Measurements from ENCODE around the gene ACTR6.
A peak's percentile ranks its signal among the peaks of the same experiment; 100 is the strongest.

DNA sequence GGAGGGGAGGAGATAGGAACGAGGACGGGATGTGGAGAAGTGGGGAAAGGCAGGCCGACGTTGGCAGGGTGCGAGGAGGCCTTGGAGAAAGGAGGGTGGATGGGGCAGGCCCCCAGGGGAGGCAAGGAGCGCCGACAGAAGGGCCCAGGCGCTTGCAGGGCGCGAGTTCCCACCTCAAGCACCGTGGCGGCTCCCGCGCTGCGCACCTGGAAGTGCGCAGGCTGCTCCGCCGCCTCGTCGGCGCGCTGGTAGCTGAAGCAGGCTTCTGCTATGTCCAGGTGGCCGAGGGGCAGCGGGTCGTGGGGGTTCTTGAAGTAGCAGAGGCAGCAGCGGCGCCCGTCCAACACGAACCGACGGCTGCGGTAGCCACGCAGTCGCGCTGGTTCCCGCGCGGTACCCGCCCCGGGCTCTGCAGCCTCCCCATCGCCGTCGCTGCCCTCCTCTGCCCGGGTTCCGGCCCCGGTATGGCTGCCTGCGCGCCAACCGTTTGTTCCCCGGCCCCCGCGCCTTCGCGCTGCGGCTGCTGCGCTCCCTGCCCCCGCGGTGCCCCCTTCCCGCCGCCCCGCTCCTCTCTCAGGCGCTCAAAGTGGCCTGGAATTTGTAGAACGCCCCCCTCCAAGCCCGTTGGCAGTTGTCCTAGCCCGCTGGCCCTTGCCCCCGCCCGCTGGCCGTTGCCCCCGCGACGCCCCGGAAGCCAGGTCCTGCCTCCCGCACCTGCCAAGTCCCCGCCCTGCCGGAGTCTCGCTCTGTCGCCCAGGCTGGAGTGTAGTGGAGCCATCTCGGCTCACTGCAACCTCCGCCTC lies 1.1 kb upstream of the ACTR6 start:
- TF ChIP-seq, protein P1, sequence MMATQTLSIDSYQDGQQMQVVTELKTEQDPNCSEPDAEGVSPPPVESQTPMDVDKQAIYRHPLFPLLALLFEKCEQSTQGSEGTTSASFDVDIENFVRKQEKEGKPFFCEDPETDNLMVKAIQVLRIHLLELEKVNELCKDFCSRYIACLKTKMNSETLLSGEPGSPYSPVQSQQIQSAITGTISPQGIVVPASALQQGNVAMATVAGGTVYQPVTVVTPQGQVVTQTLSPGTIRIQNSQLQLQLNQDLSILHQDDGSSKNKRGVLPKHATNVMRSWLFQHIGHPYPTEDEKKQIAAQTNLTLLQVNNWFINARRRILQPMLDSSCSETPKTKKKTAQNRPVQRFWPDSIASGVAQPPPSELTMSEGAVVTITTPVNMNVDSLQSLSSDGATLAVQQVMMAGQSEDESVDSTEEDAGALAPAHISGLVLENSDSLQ (IDR thresholded peaks at IDR 0.05), result no peak
- TF ChIP-seq JUNB (CRISPR knock-in tag; conservative IDR thresholded peaks at IDR 0.05) (no peak), POLR2G (IDR thresholded peaks at IDR 0.05; ENCODE audit: low read depth, low read length) (peak; percentile 38; the same call in 1 of the 2 replicates), E2F8 (IDR thresholded peaks at IDR 0.05; ENCODE audit: low read depth, partially characterized antibody) (no peak), RFX5 (IDR thresholded peaks at IDR 0.05; ENCODE audit: low read depth, low read length) (no peak), USF1 (CRISPR knock-in tag; IDR thresholded peaks at IDR 0.05) (no peak)

Data from K562 (cell line).